Suprapubic skin (tissue), 4 donors: ENCODE data around the gene ELOB.

Experiments used
- EP300 ChIP-seq: sonication (generic); formaldehyde crosslinking; IDR thresholded peaks from one replicate; pipeline ENCODE4 v1.6.1; 2017; ENCODE audit warnings: antibody characterized with exemption
- POLR2A ChIP-seq, 2 donors: fragments of 450-650 bp; IDR thresholded peaks; one replicate each; pipeline ENCODE4 v1.6.1; 2017; ENCODE audit warnings: antibody characterized with exemption in 2 of 2, mild to moderate bottlenecking in 2 of 2, moderate library complexity in 2 of 2
- POLR2AphosphoS5 ChIP-seq, 3 donors: sonication (generic); formaldehyde crosslinking; IDR thresholded peaks; one replicate each; pipeline ENCODE4 v1.6.1; 2017; ENCODE audit warnings: antibody characterized with exemption in 3 of 3
- TF ChIP-seq, protein P1 (sequence below), 2 donors: fragments of 200-600 bp in 1 of 2; fragments of 450-650 bp in 1 of 2; sonication (generic) in 1 of 2; IDR thresholded peaks; one replicate each; pipeline ENCODE4 v1.5.1; 2016 to 2019; ENCODE audit warnings: antibody characterized with exemption in 2 of 2, mild to moderate bottlenecking in 1 of 2, moderate library complexity in 1 of 2

DNA sequence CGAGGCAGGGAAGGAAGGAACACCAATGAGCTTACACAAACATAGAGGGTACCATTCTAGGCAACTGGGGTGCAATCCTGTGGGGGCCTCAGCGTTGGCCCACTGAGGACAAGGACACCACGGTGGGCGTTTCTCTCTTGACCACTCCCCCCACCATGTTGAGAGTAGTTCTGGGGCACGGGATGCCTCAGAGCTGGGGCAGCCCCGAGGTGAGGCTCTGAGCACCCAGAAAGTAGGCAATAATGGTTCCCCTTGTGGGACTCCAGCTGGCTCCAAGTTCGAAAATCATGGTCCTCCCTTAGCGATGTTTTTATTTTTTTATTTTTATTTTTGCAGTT is 45.0 kb upstream of the ELOB start:
- TF ChIP-seq POLR2A (IDR thresholded peaks at IDR 0.05) (no peak), EP300 (no peak), POLR2AphosphoS5 (IDR thresholded peaks at IDR 0.05) (no peak)
- TF ChIP-seq, protein P1, sequence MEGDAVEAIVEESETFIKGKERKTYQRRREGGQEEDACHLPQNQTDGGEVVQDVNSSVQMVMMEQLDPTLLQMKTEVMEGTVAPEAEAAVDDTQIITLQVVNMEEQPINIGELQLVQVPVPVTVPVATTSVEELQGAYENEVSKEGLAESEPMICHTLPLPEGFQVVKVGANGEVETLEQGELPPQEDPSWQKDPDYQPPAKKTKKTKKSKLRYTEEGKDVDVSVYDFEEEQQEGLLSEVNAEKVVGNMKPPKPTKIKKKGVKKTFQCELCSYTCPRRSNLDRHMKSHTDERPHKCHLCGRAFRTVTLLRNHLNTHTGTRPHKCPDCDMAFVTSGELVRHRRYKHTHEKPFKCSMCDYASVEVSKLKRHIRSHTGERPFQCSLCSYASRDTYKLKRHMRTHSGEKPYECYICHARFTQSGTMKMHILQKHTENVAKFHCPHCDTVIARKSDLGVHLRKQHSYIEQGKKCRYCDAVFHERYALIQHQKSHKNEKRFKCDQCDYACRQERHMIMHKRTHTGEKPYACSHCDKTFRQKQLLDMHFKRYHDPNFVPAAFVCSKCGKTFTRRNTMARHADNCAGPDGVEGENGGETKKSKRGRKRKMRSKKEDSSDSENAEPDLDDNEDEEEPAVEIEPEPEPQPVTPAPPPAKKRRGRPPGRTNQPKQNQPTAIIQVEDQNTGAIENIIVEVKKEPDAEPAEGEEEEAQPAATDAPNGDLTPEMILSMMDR (IDR thresholded peaks at IDR 0.05) = no peak
